Nucleus accumbens (tissue), 56 donors: ENCODE measurements around the gene LASP1NB.

Experiments used
- DNase-seq, 56 donors: peaks; one replicate each; lab custom pipeline; 2025; lab: John Stamatoyannopoulos, UW

Gene LASP1NB

DNA sequence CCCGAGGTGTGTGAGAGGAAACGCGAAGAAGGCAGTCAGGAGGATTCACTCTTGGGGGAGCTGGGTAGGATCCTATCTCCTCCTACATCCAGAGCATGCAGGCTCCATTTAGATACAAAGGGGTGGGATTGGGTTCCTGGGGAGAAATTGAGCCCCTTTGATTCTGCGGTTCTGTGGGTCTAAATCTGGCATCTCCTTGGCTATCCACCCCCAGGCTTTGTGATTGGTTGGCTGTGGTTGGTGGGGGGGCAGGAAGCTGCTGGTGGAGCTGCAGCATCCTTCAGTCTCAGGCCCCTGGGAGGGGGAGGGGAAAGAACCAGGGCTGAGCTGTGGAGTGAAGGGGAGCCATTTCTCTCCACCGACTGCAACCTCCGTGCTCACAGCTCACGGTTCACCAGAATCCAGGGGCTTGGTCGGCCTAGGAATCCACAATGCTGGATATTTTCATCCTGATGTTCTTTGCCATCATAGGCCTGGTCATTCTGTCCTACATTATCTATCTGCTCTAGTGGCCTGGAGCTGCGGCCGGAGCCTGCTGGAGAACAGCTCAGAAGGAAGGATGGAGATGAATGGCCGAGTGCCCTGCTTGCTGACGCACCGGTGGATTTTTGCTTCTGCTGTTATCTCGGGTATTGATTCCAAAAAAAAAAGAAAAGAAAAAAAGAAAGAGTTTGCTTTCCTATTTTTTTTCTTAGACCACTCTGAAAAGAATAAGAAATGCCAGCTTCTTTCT, at the start of gene LASP1NB:
LASP1NB (plus strand) TSS at position 352 of the 733 bp plus-strand sequence.
- peak in 55 of 56 donors; percentile 39 to 95 (median 84) for DNase-seq

GRCh38 chr17:38877130-38877851, 48.1 kb upstream of the LASP1NB start:
- peak in 26 of 56 donors; percentile 12 to 74 (median 43) for DNase-seq

GRCh38 chr17:38879878-38880665, 45.3 kb upstream of the LASP1NB start:
- peak in 1 of 56 donors; percentile 18 for DNase-seq

DNA sequence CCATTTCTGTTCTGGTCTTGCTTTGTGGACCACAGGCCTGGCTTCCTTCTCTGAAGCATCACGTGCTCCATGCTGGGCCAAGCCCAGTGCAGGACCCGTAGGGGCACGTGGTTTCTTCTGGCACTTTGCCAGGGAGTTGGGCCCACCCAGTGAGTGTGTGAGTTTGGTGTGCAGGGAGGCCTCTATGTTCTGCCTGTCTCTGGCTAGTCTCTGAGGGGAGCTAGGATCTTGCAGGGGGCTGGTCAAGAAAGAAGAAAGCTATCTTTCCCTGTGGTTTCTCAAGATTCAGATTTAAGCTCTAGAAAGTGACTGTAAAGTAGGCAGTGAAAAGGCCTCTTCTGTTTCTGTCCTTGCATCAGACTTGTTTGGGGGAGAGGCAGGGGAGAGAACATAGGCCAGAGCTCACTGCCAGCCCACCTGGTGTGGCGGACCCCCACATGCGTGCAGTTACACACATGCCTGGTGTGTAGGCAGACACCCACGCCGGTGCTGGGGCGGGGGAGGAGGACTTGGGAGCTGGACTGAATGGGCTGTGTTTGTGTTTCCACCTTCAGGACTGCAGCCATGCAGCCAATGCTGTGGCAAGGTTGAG, 43.7 kb upstream of the LASP1NB start:
- peak in 22 of 56 donors; percentile 11 to 64 (median 28) for DNase-seq

DNA sequence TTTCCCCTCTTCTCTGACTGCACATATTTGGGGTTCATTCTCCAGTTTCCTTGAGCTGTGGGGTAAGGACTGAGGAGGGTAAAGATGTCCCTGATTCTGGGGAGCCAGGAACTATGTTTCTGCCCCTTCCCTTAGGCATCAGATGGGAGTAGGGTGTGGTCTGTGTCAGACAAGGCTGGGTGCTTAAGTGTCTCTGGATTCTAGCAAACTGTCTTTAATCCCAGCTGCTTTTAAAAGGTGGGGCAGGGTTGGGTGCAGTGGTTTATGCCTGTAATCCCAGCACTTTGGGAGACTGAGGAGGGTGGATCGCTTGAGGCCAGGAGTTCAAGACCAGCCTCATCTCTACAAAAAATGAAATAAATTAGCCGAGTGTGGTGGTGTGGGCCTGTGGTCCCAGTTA, 42.5 kb upstream of the LASP1NB start:
- no peak for DNase-seq

GRCh38 chr17:38883592-38884526, 41.6 kb upstream of the LASP1NB start:
- DNase-seq = peak in 9 of 56 donors; percentile 28 to 65 (median 41)

DNA sequence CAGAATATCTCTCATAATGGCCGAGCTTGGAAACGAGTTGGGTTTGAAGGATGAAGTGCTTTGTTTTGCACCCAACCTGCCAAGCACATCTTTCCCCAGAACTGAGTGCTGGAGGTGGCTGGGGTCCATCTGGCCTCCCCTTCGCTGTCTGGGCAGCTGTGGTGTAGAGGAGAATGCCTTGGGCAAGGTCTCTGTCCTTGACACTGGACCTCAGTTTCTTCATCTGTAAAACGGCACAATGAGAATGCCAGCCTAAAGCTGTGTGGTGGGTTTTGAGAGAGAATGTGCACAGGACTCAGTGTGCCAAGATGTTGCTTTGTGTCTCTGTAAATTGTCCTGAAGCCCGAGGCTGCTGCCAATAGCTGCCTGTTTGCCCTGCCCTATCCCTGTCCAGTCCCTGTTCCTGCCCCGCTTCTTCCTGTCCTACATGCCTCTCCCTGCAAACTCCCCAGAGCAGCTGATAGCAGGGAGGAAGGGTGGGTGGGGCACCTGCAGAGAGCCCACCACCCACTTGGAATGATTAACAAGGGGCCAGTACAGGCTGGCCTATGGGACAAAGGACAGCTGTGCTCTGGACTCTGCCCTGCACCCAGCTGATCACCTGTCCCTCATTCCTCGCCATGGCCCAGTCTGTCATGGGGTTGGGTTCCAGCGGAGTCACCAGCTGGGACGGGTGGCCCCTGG, 40.2 kb upstream of the LASP1NB start:
- no peak for DNase-seq

GRCh38 chr17:38885728-38886642, 39.4 kb upstream of the LASP1NB start:
- peak in 49 of 56 donors; percentile 19 to 86 (median 63) for DNase-seq

GRCh38 chr17:38886643-38887010, 38.8 kb upstream of the LASP1NB start:
- no peak for DNase-seq

- DNase-seq = no peak
Measured at GRCh38 chr17:38888842-38889241, 36.6 kb upstream of the LASP1NB start.

- no peak for DNase-seq
Measured at GRCh38 chr17:38889745-38890409, 35.5 kb upstream of the LASP1NB start.

DNA sequence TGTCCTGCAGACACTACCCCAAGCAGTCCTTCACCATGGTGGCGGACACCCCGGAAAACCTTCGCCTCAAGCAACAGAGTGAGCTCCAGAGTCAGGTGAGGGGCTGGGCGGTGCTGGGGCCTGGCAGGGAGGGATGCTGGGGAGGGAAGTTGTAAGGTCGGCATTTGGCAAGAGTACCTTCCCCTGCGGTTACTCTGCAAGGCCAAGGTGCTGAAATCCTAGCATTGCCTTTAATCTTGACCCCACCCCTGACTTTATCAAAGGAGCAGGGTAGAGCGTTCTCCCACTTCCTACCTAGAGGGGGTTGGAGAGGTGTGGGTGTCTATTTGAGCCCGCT, 35.0 kb upstream of the LASP1NB start:
- DNase-seq = no peak

DNA sequence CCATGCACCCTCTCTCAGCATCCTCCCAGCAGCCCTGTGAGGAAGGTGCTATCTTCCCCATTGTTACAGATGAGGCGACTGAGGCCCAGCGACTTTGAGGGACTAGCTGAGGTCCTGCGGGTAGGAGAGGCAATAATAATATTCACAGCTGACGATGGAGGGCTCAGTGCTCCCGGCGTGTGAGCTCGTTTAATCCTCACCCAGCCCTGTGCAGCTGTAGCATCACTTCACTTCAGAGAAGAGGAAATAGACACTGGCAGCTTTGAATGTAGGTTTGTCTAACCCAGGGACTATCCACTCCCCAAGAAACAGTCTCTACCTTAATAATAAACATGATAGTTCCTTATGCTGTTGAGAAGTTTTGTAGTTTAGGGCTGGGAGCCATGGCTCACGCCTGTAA, 34.0 kb upstream of the LASP1NB start:
- no peak for DNase-seq

GRCh38 chr17:38892083-38892482, 33.3 kb upstream of the LASP1NB start:
- peak in 2 of 56 donors; percentile 18 to 21 for DNase-seq

DNA sequence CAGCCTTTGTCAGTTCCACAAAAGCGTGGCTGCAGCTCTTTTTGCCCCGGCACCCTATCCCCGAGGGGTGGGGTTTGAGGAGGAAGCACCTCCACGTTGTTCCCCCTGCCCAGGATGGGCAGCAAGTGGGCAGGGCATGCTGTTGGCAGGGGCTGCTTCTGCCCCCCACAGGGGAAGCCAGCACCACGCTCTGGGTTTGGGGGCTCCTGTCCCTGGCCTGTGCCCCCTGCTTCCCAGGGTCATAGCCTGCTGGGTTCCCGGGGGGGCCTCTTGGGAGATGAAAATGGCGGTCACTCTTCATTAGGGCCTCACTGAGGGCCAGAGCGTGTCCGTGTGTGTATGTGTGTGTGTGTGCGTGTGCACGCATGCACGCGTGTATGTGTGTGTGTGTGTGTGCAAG, 32.8 kb upstream of the LASP1NB start:
- DNase-seq = no peak

GRCh38 chr17:38893113-38893512, 32.3 kb upstream of the LASP1NB start:
- DNase-seq = no peak

- DNase-seq = peak in 12 of 56 donors; percentile 15 to 57 (median 24)
Measured at GRCh38 chr17:38893607-38894006, 31.8 kb upstream of the LASP1NB start.
